ENCODE results near the gene TESPA1. TPM values are rescaled to one million over a fixed set of nuclear protein-coding genes. Genes with fewer than 3 reads are reported as not detected.

TESPA1 gene
- total RNA-seq, 1 experiment from 2014 or later = not detected

DNA sequence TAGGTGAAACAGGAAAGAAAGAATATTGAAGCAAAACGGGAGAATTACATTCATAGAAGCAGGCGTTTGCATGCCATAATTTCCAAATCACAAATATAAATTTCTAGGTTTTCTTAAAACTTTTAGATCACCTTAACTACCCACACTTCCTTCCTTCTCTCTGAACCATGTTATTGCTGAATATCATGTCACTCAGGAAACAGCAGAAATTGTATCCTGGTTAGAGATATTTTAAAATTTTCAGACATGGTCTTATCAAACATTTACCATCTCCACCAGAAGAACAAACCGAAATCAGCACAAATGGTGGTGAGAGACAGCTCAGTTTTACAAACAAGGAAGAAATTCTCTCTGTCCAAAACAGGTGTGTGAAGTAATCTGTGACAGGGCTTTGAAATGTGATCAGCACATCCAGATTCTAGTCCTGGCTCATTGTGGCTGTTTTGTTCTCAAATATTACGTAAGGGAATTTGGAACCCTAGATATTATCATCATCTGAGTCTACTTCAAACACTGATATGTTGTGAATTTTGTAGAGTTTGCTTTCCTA is 16.3 kb downstream of the TESPA1 start:
- H3K36me3 Mint-ChIP-seq (ENCODE audit: insufficient read depth, unreplicated experiment) = no peaks in the 10 kb centered on the region
- POLR2A ChIA-PET = no interaction called here
- no peaks in the 10 kb centered on the region for H3K4me1 ChIP-seq
- no peak overlapping the region for H3K4me3 ChIP-seq (ENCODE audit: low read depth, low read length)
- H3K27me3 Mint-ChIP-seq (ENCODE audit: insufficient read depth, unreplicated experiment) = peaks cover 17% of the 10 kb centered on the region
- H3K27me3 ChIP-seq (replicated peaks; ENCODE audit: control insufficient read depth, insufficient read depth, low read length) = no peaks in the 10 kb centered on the region
- H3K27ac Mint-ChIP-seq (ENCODE audit: unreplicated experiment) = no peak overlapping the region
- CTCF ChIA-PET = no interaction called here
- H3K4me1 Mint-ChIP-seq (ENCODE audit: low read depth, unreplicated experiment) = no peaks in the 10 kb centered on the region
- no peak for DNase-seq
- TF ChIP-seq, protein P1, sequence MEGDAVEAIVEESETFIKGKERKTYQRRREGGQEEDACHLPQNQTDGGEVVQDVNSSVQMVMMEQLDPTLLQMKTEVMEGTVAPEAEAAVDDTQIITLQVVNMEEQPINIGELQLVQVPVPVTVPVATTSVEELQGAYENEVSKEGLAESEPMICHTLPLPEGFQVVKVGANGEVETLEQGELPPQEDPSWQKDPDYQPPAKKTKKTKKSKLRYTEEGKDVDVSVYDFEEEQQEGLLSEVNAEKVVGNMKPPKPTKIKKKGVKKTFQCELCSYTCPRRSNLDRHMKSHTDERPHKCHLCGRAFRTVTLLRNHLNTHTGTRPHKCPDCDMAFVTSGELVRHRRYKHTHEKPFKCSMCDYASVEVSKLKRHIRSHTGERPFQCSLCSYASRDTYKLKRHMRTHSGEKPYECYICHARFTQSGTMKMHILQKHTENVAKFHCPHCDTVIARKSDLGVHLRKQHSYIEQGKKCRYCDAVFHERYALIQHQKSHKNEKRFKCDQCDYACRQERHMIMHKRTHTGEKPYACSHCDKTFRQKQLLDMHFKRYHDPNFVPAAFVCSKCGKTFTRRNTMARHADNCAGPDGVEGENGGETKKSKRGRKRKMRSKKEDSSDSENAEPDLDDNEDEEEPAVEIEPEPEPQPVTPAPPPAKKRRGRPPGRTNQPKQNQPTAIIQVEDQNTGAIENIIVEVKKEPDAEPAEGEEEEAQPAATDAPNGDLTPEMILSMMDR (IDR thresholded peaks at IDR 0.05; ENCODE audit: insufficient read depth in 1 of 2, low read depth in 1 of 2, low read length in 1 of 2, severe bottlenecking in 1 of 2, unreplicated experiment in 1 of 2) = no peak
- no peaks in the 10 kb centered on the region for H3K36me3 ChIP-seq (ENCODE audit: control insufficient read depth, insufficient read depth, low read length)
- no peak overlapping the region for H3K4me3 Mint-ChIP-seq (ENCODE audit: unreplicated experiment)
- intact Hi-C loops (cut with micrococcal nuclease; ENCODE audit: unreplicated experiment) = no loop called here
- BruUV-seq (replicated peaks) = no TSS peak
- no peaks in the 10 kb centered on the region for H3K9me3 ChIP-seq
- H3K9me3 Mint-ChIP-seq (ENCODE audit: unreplicated experiment) = no peaks in the 10 kb centered on the region

DNA sequence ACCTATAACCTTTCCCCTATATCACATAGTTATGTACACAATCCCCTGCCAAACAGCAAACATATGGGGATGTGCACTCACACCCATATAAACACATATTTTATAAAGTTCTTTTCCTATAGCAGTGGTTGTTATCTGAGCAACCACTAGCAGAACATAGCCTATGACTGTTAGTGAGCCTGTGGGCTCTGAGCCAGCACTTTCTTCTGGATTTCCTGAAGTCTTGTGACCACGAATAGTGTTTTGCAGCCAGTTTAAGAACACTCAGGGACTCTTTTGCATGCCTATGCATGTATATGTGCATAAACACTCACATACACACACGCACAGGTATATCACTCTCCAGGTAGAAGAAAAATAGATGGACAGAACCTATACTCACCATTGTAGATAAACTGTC is 17.1 kb downstream of the TESPA1 start:
- H3K9me3 ChIP-seq = no peaks in the 10 kb centered on the region
- POLR2A ChIA-PET = no interaction called here
- H3K4me1 ChIP-seq = no peaks in the 10 kb centered on the region
- H3K36me3 Mint-ChIP-seq (ENCODE audit: insufficient read depth, unreplicated experiment) = no peaks in the 10 kb centered on the region
- intact Hi-C loops (cut with micrococcal nuclease; ENCODE audit: unreplicated experiment) = no loop called here
- TF ChIP-seq, protein P1 (IDR thresholded peaks at IDR 0.05; ENCODE audit: insufficient read depth in 1 of 2, low read depth in 1 of 2, low read length in 1 of 2, severe bottlenecking in 1 of 2, unreplicated experiment in 1 of 2) = no peak
- no peaks in the 10 kb centered on the region for H3K27me3 ChIP-seq (replicated peaks; ENCODE audit: control insufficient read depth, insufficient read depth, low read length)
- H3K27ac Mint-ChIP-seq (ENCODE audit: unreplicated experiment) = no peak overlapping the region
- BruUV-seq (replicated peaks) = no TSS peak
- no peaks in the 10 kb centered on the region for H3K9me3 Mint-ChIP-seq (ENCODE audit: unreplicated experiment)
- no peaks in the 10 kb centered on the region for H3K4me1 Mint-ChIP-seq (ENCODE audit: low read depth, unreplicated experiment)
- H3K4me3 Mint-ChIP-seq (ENCODE audit: unreplicated experiment) = no peak overlapping the region
- no peak for DNase-seq
- H3K27me3 Mint-ChIP-seq (ENCODE audit: insufficient read depth, unreplicated experiment) = peaks cover 23% of the 10 kb centered on the region
- CTCF ChIA-PET = no interaction called here
- H3K4me3 ChIP-seq (ENCODE audit: low read depth, low read length) = no peak overlapping the region
- no peaks in the 10 kb centered on the region for H3K36me3 ChIP-seq (ENCODE audit: control insufficient read depth, insufficient read depth, low read length)

DNA sequence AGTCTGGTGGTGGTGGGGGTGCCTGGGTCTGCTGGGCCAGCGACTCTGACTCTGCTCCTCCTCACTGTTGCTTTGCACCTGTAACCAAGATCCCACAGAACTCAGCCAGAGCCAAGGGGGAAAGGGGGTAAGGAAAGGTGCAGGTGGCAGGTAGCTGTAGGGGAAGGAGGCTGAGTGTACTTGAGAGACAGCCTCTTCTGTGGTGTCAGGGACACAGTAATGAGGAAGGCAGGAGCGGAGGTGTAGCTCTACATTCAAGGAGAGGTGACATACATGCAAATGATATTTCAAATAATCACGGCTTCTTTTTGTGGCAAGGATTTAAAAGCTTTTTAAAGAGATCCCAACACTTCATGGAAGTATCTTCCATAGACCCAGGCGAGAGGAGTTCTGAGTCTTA is 23.4 kb downstream of the TESPA1 start:
- Histone ChIP-seq H3K27me3 (replicated peaks; ENCODE audit: control insufficient read depth, insufficient read depth, low read length) (no peaks in the 10 kb centered on the region), H3K9me3 (no peaks in the 10 kb centered on the region), H3K4me3 (ENCODE audit: low read depth, low read length) (no peak overlapping the region), H3K36me3 (ENCODE audit: control insufficient read depth, insufficient read depth, low read length) (no peaks in the 10 kb centered on the region), H3K4me1 (no peaks in the 10 kb centered on the region)
- Mint-ChIP-seq H3K4me1 (ENCODE audit: low read depth, unreplicated experiment) (no peaks in the 10 kb centered on the region), H3K27ac (ENCODE audit: unreplicated experiment) (no peak overlapping the region), H3K4me3 (ENCODE audit: unreplicated experiment) (no peak overlapping the region), H3K36me3 (ENCODE audit: insufficient read depth, unreplicated experiment) (peaks cover 4% of the 10 kb centered on the region), H3K9me3 (ENCODE audit: unreplicated experiment) (no peaks in the 10 kb centered on the region), H3K27me3 (ENCODE audit: insufficient read depth, unreplicated experiment) (peaks cover 28% of the 10 kb centered on the region)
- no TSS peak for BruUV-seq (replicated peaks)
- DNase-seq = no peak
- intact Hi-C loops (cut with micrococcal nuclease; ENCODE audit: unreplicated experiment) = no loop called here
- ChIA-PET CTCF (interaction anchor here (0.6 kb wide), 1 partner anchor 770 kb away, joined by 6 read pairs; no protein-coding TSS in a partner anchor), POLR2A (no interaction called here)
- TF ChIP-seq, protein P1 (IDR thresholded peaks at IDR 0.05; ENCODE audit: insufficient read depth in 1 of 2, low read depth in 1 of 2, low read length in 1 of 2, severe bottlenecking in 1 of 2, unreplicated experiment in 1 of 2) = no peak
